Neural progenitor cell (in vitro differentiated cells): ENCODE measurements around the gene ENTREP3. TPM values are rescaled to one million over a fixed set of nuclear protein-coding genes. Genes with fewer than 3 reads are reported as not detected.
A peak's percentile ranks its signal among the peaks of the same experiment; 100 is the strongest.
"Not testable (repeated sequence)": the region's sequence is repeated elsewhere in the genome, so short reads cannot be mapped to it uniquely, and the experiment has no call there.

Experiments used
- DNase-seq: peaks from one replicate; pipeline ENCODE4 v3.0.0-alpha.2; 2016; ENCODE audit warnings: low spot score
- H2AFZ ChIP-seq: fragments of 200-600 bp; sonication (generic); replicated peaks from 2 replicates; pipeline ENCODE4 v1.6.1; 2016; ENCODE audit warnings: antibody characterized with exemption
- H3F3A ChIP-seq: fragments of 200-600 bp; sonication (generic); 2 replicates; pipeline ENCODE4 v1.6.1; 2016; ENCODE audit warnings: antibody characterized with exemption, low read depth
- H3K27ac ChIP-seq: fragments of 200-600 bp; sonication (generic); 2 replicates; pipeline ENCODE4 v1.5.1; 2016; ENCODE audit warnings: mild to moderate bottlenecking
- H3K27me3 ChIP-seq: fragments of 200-600 bp; sonication (generic); 2 replicates; pipeline ENCODE4 v1.6.1; 2016; ENCODE audit warnings: mild to moderate bottlenecking, moderate library complexity
- H3K36me3 ChIP-seq: fragments of 200-600 bp; sonication (generic); 2 replicates; pipeline ENCODE4 v1.5.1; 2016
- H3K4me1 ChIP-seq: fragments of 200-600 bp; sonication (generic); 2 replicates; pipeline ENCODE4 v1.6.1; 2016; ENCODE audit warnings: mixed run types
- H3K4me2 ChIP-seq: fragments of 200-600 bp; sonication (generic); 2 replicates; pipeline ENCODE4 v1.6.1; 2016
- H3K4me3 ChIP-seq: fragments of 200-600 bp; sonication (generic); 2 replicates; pipeline ENCODE4 v1.5.1; 2016
- H3K79me2 ChIP-seq: fragments of 200-600 bp; sonication (generic); 2 replicates; pipeline ENCODE4 v1.6.1; 2016; ENCODE audit warnings: low read depth
- H3K9ac ChIP-seq: fragments of 200-600 bp; sonication (generic); 2 replicates; pipeline ENCODE4 v1.6.1; 2016
- H3K9me3 ChIP-seq: fragments of 200-600 bp; sonication (generic); 2 replicates; pipeline ENCODE4 v1.5.1; 2016; ENCODE audit warnings: low read depth
- H4K20me1 ChIP-seq: fragments of 200-600 bp; sonication (generic); 2 replicates; pipeline ENCODE4 v1.6.1; 2016; ENCODE audit warnings: low read depth
- H3K27ac Mint-ChIP-seq: 3 replicates; pipeline ENCODE4 v1.8.0; 2021; ENCODE audit warnings: mixed read lengths
- H3K27me3 Mint-ChIP-seq: 2 replicates; pipeline ENCODE4 v1.8.0; 2022; ENCODE audit warnings: low read depth, mild to moderate bottlenecking, inconsistent platforms, moderate library complexity, mixed read lengths; ENCODE audit not compliant: insufficient read depth
- H3K36me3 Mint-ChIP-seq: 3 replicates; pipeline ENCODE4 v1.8.0; 2021; ENCODE audit warnings: mixed read lengths
- H3K4me1 Mint-ChIP-seq: 3 replicates; pipeline ENCODE4 v1.8.0; 2021; ENCODE audit warnings: mixed read lengths
- H3K4me3 Mint-ChIP-seq: 3 replicates; pipeline ENCODE4 v1.8.0; 2021; ENCODE audit warnings: mild to moderate bottlenecking, moderate library complexity, mixed read lengths
- H3K9me3 Mint-ChIP-seq: 3 replicates; pipeline ENCODE4 v1.8.0; 2020; ENCODE audit warnings: mixed read lengths
- CTCF ChIP-seq: fragments of 200-600 bp; sonication (generic); IDR thresholded peaks from 2 replicates; pipeline ENCODE4 v1.5.1; 2017; ENCODE audit warnings: antibody characterized with exemption, mild to moderate bottlenecking
- EZH2 ChIP-seq: fragments of 200-600 bp; sonication (generic); IDR thresholded peaks from 2 replicates; pipeline ENCODE4 v1.6.1; 2017; ENCODE audit warnings: antibody characterized with exemption, mild to moderate bottlenecking, moderate library complexity
- EZH2phosphoT487 ChIP-seq: fragments of 200-600 bp; sonication (generic); IDR thresholded peaks from 2 replicates; pipeline ENCODE4 v1.6.1; 2017; ENCODE audit warnings: antibody characterized with exemption
- total RNA-seq: library from RNA; depleted of rRNA; stranded (reverse); fragments of >200 nt; gene quantifications from 2 replicates; pipeline ENCODE4 v1.2.3, GENCODE V29; 2015; ENCODE audit warnings: low replicate concordance

ENTREP3 gene
- total RNA-seq, 1 donor from 2014 or later: 4.8 TPM

GRCh38 chr1:155294520-155295182 is 39.4 kb upstream of the ENTREP3 start:
- H3K36me3 Mint-ChIP-seq: no peaks in the 10 kb centered on the region
- peak overlapping the region; percentile 47 for H3K4me3 Mint-ChIP-seq
- Histone ChIP-seq H3K4me3 (peak overlapping the region; percentile 47), H3K4me2 (peak overlapping the region; percentile 83), H3K9me3 (no peaks in the 10 kb centered on the region), H3K36me3 (no peaks in the 10 kb centered on the region), H3K4me1 (no peaks in the 10 kb centered on the region), H2AFZ (peak overlapping the region; percentile 93), H4K20me1 (no peaks in the 10 kb centered on the region), H3K27ac (no peak overlapping the region), H3K27me3 (peaks cover 51% of the 10 kb centered on the region), H3K9ac (no peak overlapping the region), H3K79me2 (no peaks in the 10 kb centered on the region), H3F3A (peaks cover 3% of the 10 kb centered on the region)
- H3K4me1 Mint-ChIP-seq: peaks cover 6% of the 10 kb centered on the region
- H3K27me3 Mint-ChIP-seq: peaks cover 25% of the 10 kb centered on the region
- no peak for TF ChIP-seq EZH2
- no peak for TF ChIP-seq EZH2phosphoT487
- TF ChIP-seq CTCF: no peak
- H3K27ac Mint-ChIP-seq: no peak overlapping the region
- peak; percentile 40 for DNase-seq
- H3K9me3 Mint-ChIP-seq: peaks cover 5% of the 10 kb centered on the region

- peaks cover 3% of the 10 kb centered on the region for H3F3A ChIP-seq
- peaks cover 26% of the 10 kb centered on the region for H3K27me3 Mint-ChIP-seq
- no peaks in the 10 kb centered on the region for H3K9me3 ChIP-seq
- no peak overlapping the region for H3K4me3 ChIP-seq
- no peak overlapping the region for H3K4me3 Mint-ChIP-seq
- peaks cover 6% of the 10 kb centered on the region for H3K4me1 Mint-ChIP-seq
- no peak overlapping the region for H2AFZ ChIP-seq
- no peaks in the 10 kb centered on the region for H3K79me2 ChIP-seq
- DNase-seq: no peak
- peaks cover 51% of the 10 kb centered on the region for H3K27me3 ChIP-seq
- H4K20me1 ChIP-seq: no peaks in the 10 kb centered on the region
- H3K9ac ChIP-seq: no peak overlapping the region
- H3K36me3 ChIP-seq: no peaks in the 10 kb centered on the region
- H3K36me3 Mint-ChIP-seq: no peaks in the 10 kb centered on the region
- H3K27ac ChIP-seq: no peak overlapping the region
- peaks cover 5% of the 10 kb centered on the region for H3K9me3 Mint-ChIP-seq
- no peaks in the 10 kb centered on the region for H3K4me1 ChIP-seq
- no peak overlapping the region for H3K4me2 ChIP-seq
- no peak for TF ChIP-seq EZH2
- TF ChIP-seq EZH2phosphoT487: no peak
- no peak for TF ChIP-seq CTCF
- no peak overlapping the region for H3K27ac Mint-ChIP-seq
Observed at GRCh38 chr1:155293086-155293749, 37.9 kb upstream of the ENTREP3 start.

- H3K27ac Mint-ChIP-seq, H3K9me3 Mint-ChIP-seq, H3K9ac ChIP-seq, H3K4me3 Mint-ChIP-seq, H3K36me3 ChIP-seq, H3K9me3 ChIP-seq, H3K4me3 ChIP-seq, H3K4me2 ChIP-seq, H3K79me2 ChIP-seq, H3K36me3 Mint-ChIP-seq, H4K20me1 ChIP-seq, H3K27ac ChIP-seq, H3F3A ChIP-seq, H3K4me1 ChIP-seq, H3K4me1 Mint-ChIP-seq, H2AFZ ChIP-seq, DNase-seq: not testable (repeated sequence)
- peaks cover 34% of the 10 kb centered on the region for H3K27me3 ChIP-seq
- peaks cover 14% of the 10 kb centered on the region for H3K27me3 Mint-ChIP-seq
Observed at GRCh38 chr1:155291006-155291405, 35.7 kb upstream of the ENTREP3 start.

GRCh38 chr1:155287987-155288543 is 32.8 kb upstream of the ENTREP3 start:
- Mint-ChIP-seq H3K4me3 (no peak overlapping the region), H3K27me3 (peaks cover 11% of the 10 kb centered on the region), H3K36me3 (peaks cover 5% of the 10 kb centered on the region), H3K27ac (no peak overlapping the region), H3K9me3 (no peaks in the 10 kb centered on the region), H3K4me1 (no peaks in the 10 kb centered on the region)
- H3K27me3 ChIP-seq: peaks cover 5% of the 10 kb centered on the region
- no peaks in the 10 kb centered on the region for H3K9me3 ChIP-seq
- no peak overlapping the region for H3K27ac ChIP-seq
- no peaks in the 10 kb centered on the region for H3K36me3 ChIP-seq
- TF ChIP-seq EZH2: no peak
- TF ChIP-seq EZH2phosphoT487: no peak
- TF ChIP-seq CTCF: no peak
- no peaks in the 10 kb centered on the region for H3K79me2 ChIP-seq
- H4K20me1 ChIP-seq: no peaks in the 10 kb centered on the region
- no peaks in the 10 kb centered on the region for H3F3A ChIP-seq
- H3K9ac ChIP-seq: no peak overlapping the region
- no peak overlapping the region for H3K4me3 ChIP-seq
- H2AFZ ChIP-seq: no peak overlapping the region
- H3K4me1 ChIP-seq: no peaks in the 10 kb centered on the region
- H3K4me2 ChIP-seq: no peak overlapping the region
- no peak for DNase-seq
